CD4-positive, alpha-beta T cell treated with Interleukin-1 beta for 1 hour (primary cell): Measurements from ENCODE around the gene RETSAT.
"Not testable (repeated sequence)": the region's sequence is repeated elsewhere in the genome, so short reads cannot be mapped to it uniquely, and the experiment has no call there.

ENCODE experiments used
- DNase-seq, 2 donors: peaks; one replicate each; pipeline ENCODE4 v3.0.0-alpha.2; 2020 to 2022

Gene RETSAT

DNA sequence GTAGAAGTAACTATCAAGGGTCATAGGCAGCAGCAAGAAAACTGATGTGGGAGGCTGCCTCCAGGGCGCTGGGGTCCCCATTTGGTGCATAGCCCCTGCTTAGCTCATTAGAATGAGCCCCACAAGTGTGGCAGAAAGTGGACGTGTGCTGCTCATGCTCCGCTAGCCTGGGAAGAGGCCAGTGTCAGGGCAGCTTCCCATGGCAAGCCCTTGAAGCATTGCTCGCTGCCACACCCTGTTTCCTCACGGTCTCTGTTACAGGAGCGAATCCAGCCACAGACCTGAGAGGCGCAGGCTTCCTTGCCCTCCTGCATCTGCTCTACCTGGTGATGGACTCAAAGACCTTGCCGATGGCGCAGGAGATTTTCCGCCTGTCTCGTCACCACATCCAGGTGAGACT is 22.8 kb upstream of the RETSAT start:
- no peak for DNase-seq

DNA sequence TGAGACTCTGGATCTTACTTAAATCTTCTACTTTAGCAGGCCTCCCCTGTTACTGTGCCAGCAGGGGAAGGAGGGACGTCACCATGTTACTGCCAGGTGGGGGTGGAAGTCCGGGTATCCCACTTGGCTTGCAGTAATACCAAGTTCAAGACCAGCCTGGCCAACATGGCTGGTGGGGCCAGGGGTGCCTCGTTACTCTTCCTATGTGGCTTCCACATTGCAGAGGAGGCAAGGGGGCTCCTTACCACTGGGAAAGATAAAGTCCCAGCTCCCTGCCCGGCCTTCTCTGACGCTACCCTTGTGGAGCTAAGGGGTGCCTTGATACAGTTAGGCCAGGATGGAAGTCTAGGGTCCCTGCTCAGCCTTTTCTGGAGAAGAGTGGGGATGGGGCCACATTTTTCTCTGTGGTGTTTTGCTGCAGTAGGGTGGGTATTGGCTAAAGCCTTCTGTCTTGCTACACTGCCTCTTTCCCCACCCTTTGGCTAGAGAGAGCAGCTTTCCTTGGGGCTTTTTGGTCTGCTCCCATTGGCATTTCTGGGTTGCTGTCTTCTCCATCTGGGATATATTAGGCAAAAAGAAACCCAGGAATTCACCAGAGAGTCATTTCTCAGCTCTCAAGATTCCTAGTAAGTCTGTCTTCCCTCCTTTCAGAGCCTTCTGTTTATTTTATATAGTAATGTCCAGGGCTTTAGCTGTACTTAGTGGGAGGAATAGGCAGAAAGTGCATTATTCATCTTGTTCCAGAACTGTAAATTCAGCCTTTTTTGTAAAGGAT is 22.1 kb upstream of the RETSAT start:
- DNase-seq, result no peak

DNA sequence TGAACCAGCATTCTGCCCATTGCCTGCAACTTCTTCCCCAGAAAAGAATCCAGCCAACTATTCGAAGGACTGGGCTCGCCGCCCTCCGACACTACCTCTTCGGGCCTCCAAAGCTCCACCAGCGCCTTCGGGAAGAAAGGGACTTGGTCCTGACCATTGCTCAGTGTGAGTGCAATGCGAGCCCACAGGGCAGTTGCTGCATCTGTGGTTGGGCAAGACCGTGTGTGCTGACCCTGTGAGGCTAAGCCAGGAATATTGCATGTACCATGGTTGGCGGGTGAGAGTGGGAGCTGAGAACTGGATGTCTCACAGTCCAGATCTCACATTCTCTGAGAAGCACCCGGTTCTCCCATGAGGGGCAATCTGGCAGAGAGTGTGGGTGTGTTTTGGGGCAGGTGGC is 16.7 kb upstream of the RETSAT start:
- DNase-seq, result no peak

DNA sequence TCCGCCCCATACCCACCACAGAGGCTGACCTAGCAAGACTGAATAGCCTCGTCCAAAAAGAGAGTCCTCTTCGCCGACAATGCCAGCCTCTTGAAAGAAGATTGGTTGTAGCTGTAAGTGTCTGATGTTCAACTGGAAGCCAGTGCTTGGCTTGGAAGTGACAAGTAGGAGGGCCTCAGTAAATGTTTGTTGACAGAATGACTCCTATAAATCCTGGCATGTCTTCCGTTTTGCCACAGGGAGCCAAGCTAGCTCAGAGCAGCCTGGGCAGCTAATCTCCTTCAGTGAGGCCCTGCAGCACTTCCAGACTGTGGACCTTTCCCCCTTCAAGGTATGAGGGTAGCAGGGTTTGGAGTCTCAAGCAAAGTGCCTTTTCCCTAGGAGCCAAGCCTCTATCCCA is 15.2 kb upstream of the RETSAT start:
- no peak for DNase-seq

DNA sequence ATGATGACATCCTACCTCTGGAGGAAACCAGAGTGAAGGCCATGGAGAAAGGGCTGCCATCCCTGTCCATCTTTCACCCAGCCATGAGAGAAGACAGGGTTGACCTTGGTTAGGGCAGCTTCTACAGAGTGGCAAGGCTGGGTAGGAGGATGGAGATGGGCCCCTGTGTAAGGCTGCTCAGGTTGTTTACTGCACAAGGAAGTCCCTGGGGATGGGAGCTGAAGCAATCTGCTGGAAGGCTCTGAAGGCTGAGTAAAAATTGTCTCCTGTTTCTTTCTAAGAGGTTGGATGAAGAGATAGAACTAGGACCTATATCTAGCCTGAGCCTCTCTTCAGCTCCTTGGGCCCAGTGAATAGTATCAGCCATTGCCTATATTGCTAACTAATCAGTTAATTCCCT is 14.6 kb upstream of the RETSAT start:
- DNase-seq, result no peak

DNA sequence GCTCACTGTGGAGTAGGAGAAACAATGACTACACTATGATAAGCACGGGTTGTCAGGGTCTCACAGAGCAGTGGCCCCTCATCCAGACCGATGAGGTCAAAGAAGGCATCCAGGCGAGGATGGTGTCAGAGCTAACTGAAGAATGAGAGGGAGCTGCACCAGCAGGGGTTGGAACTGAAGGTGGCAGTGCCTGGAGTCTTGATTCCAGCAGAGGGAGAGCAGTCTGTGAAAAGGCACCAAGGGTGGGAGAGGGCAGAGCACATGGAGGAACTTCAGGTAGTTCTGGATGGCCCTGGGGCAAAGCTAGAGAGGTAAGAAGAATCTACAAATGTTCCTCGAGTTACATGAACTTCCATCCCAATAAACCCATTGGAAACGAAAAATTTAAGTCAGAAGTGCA is 12.9 kb upstream of the RETSAT start:
- DNase-seq, result no peak

DNA sequence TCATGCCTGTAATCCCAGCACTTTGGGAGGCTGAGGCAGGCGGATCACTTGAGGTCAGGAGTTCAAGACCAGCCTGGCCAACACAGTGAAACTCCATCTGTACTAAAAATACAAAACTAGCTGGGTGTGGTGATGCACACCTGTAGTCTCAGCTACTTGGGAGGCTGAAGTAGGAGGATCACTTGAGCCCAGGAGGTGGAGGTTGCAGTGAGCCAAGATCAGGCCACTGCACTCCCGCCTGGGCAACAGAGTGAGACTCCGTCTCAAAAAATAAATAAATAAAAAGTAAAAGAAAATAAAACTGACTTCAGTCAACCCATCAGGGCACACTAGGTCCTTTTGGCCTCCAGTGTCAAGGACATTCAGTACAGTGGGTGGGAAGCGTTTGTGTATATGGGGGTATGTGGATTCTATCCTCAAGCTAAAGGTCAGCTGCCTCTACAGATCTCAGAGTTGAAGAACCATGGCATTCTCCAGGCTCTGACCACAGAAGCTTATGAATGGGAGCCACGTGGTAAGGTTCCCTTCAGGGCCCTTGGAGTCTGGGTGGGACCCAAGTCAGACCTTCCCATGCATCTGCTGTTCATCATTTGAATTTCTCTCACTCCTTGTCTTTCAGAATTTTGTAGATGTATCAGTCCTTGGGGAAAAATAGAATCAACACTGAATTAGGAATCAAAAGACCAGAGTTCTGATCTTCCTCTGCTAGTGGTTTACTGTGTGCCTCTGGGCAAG is 8.5 kb upstream of the RETSAT start:
- DNase-seq, result not testable (repeated sequence)

DNA sequence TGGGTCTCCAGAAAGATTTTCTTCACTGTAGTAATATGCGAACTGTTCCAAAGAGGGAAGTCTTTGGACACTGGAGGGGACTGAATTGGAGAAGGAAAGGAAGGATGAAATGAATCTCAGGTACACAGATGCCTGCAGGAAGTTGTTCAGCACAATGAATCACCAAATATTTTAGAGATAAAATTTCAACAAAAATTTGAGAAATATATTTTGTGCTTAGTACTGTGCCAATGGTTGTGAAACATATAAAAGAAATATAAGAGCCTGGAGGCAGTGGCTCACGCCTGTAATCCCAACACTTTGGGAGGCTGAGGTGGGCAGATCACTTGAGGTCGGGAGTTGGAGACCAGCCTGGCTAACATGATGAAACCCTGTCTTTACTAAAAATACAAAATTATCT is 3.4 kb upstream of the RETSAT start:
- no peak for DNase-seq

DNA sequence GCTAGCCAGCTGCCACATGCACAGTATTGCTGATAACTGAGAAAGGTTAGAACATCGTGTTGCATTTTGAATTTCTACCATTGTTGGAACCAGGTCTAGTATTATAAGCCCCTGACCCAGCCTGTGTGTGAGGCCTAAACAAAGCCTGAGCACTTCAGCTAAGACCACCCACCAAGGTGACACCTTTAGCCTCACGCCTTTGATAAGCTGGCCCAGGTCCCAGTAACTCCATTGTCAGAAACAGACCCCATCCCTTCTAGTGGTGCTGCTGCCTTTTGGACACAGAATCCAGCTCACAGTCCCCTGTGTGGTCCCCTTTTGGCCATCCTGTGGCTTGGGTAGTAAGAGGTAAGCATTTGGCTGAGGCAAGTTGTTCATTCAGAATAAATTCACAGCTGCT is 1.9 kb upstream of the RETSAT start:
- no peak for DNase-seq

DNA sequence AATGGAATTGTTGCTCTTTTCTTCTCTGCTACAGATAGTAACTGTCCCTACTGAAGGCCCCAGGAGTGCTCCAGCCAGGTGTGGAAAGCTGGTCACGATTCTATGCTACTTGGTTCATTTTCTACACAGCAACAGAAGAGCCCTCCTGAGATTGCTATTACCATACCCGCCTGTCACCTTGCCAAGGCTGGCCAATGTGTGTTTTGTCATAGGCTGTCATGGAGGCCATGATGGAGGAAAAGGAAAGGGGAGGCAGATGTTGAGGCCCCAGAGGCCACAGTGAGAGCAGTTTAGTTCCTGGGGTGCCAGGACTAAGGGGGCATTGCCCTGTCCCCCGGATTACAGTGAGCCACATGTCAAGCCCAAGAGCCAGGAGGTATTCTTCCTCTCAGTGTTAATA is 1.2 kb upstream of the RETSAT start:
- no peak for DNase-seq

DNA sequence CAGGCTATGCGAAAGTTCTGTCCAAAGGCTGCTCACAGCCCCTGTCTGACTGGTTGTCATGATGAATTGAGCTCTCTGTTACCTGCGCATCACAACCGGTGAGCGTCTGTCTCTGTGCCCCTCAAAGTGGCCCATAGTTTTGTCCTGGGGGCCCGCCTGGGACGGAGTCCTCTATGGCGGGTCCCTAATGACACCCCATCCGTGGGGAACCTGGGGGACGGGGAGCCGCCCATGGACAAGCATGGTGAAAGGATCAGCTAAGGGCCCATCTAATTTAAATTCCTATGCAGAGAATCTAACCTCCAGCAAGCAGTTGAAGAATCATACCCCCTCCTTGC is 714 bp upstream of the RETSAT start:
- DNase-seq, result no peak

DNA sequence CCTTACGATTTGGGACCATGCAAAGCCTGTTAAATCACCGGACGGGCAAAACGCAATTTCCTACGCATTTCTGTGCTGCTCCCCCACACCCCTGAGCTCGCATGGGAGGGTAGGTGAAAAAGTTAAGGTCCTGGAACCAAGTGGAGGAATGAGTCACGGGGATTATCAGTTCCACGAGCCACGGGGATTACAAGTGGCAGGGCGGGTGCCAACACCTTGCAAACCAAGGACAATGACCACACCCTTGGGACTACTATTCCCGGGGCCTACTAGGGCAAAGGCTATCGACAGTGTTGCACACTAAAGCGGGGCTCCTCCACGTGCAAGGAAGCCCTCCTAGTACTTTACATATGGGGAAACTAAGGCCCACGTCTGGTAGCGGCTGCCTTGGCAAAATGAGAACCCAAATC is 447 bp downstream of the RETSAT start:
- peak in 1 of 2 donors; percentile 4 for DNase-seq

DNA sequence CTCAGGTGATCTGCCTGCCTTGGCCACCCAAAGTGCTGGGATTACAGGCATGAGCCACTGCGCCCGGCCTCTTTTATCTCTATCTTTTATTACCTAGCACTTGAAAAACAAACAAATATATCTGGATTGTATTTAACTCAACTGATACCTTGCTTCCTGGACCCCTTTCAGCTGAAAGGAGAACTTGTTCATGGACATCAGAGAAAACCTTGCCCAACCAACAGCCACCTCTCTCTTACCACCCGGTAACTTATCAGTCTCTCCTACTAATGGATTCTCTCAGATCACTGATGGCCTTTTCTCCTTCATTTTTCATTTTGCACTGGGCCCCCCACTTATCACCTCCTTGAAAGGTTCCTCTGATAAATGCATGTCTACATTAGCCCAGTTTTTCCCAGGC is 6.7 kb downstream of the RETSAT start:
- DNase-seq, result no peak

DNA sequence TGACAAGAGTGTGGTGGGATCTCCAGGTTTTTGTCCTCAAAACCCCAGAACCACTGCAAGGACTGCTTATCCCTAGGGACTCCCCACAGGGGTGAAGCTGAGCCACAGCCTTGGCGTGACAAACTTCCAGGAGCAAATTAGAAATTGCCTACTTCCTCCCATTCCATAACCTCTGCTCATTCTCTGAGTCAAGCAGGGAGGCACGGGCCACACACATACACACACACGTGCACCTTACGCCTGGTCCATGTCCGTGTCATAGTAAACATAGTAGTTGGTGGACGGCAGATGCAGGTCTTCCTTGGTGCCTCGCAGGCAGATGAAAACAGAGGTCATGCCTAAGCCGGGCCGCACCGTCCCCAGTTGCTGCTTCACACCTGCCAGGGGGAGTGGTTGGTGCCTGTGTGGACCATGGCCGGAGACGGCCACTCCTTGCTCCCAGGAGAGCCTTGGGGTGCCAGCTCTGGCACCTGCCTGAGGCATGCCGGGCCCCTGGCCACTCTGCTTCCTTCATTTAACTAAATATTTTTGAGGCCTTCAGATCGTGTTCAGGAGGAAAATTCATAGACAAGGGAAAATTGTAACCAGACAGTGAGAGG is 9.9 kb downstream of the RETSAT start:
- DNase-seq, result no peak

DNA sequence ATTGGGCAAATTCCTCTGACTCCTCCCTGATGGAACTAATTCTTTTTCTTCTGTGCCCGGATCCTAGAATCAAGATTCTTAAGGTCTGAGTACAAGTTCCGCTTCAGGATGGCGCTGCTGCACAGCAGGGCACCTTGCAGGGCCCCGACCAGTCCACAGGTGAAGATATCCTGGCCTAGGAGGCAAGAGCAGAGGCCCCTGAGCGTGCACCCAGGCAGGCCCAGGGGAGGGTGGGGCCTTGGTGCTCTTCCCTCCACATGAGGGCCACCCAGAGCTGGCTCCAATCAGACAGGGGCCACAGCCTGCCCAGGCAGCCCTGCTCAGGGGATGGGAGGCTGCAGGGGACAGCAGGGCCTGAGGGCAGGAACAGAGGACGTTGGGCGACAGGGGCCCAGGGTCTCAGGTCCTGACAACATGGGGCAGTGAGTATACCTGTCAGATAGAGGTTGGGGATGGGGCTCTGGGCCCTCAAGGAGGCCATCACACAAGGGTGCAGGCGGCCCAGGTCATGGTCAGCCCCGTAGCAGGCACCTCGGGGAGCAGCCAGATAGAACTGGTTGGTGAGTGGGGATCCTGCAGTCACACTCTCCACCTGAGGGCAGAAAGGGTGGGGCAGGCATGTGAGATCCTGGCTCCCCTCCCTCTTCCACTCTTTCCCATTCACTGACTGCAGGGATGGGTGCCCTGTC is 11.0 kb downstream of the RETSAT start:
- not testable (repeated sequence) for DNase-seq

DNA sequence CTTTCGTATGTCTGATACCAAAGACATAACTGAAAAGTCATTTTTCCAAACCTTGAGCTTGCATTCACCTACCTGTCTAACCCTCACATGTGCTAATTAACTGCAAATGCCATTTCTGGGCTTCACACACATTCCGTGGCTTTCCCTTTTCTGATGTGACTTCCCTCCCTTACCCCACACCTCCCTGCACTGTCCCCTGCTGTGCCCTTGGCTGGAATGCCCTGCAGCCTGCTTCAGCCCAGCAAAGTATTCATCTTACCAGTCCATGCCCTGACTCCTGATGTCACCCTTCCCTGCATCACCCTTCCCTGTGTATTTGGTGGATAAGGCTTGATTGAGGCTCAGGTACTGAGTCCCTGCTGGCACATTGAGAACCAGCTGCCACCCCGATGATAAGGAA is 12.2 kb downstream of the RETSAT start:
- DNase-seq, result no peak

DNA sequence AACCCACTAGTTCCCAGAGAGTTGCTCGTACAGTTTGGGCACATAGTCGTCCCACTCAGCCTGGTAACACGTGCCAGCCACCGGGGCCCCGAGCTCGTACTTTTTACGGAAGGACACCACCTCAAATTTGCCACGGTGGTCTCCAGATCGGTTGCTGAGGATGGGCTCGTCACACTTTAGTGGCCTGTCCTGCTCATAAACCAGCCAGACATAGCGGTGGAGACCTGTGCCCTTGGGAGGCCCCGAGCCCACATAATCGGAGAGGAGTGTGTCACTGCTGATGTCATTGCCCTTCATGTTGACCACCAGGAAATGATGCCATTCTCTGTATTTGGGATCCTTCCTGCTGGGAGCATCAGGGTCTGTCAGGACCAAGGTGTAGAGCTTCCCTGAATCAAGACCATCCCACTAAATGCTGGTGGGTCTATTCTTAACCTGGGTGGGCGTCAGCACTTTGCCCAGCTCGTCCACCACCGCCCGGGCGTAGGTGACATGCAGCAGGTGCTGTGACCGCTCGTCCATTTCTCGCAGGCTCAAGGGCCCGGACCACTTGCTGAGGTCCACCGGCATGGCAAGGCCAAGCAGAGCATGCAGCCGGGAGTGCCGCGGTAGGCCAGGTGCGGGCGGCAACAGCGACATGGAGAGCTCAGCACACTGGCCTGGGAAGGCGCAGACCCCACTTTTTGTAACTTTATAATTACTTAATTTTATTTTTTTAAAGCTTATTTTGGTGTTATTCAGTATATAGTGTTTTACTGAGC is 12.9 kb downstream of the RETSAT start:
- DNase-seq, result no peak

DNA sequence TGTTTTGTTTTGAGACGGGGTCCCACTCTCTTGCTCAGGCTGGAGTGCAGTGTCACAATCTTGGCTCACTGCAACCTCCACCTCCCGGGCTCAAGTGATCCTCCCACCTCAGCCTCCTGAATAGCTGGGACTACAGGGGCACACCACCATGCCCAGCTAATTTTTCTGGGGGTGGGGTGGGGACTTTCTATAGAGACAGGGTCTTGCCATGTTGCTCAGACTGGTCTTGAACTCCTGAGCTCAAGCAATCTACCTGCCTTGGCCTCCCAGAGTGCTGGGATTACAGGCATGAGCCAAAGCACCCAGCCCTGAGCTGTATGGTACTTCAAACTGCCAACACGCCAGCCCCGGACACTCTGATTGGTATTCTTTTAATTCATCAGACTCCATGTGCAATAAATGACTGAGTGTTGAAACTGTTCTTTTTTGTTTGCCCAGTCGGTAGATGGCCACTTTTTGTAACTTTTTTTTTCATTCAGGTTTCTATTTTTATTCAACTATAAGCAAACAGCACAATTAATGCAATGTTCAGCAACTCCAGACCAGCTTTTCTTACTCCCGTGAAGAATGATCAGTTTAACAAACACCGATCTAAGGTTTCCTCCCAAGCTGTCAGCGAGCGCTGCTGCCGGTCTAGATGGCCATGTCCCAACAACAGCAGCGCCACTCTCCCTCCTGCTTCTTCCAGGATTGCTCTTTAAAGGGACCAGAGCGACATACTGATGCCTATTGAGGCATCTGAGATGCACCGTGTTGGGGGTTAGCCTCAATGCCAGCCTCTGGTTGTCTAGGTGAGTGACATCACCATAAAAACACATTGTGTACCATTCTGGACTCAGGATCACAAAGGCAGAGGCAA is 14.1 kb downstream of the RETSAT start:
- no peak for DNase-seq

DNA sequence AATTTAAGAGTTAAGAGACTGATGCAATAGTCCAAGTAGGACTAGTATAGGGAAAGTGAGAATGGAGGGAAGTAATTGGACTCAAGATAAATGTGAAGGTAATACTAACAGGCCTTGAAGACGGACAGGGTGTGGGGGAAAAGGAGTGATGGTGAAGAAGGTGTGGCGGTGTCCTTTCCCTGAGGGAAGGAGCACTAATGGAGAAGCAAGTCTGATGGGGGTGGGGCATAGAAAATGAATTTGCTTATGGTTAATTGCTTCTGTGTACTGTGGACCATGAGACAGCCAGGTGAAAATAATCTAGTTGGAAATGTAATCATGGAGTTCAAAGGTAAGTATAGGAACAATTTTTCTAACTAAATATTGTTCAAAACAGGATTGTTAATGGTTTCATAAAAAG is 19.4 kb downstream of the RETSAT start:
- DNase-seq, result no peak

DNA sequence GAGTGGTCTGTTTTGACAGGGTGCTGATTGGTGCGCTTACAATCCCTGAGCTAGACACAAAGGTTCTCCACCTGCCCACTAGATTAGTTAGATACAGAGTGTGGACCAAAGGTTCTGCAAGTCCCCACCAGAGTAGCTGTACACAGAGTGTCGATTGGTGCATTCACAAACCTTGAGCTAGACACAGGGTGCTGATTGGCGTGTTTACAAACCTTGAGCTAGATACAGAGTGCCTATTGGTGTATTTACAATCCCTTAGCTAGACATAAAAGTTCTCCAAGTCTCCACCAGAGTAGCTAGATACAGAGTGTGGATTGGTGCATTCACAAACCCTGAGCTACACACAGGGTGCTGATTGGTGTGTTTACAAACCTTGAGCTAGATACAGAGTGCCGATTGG is 20.5 kb downstream of the RETSAT start:
- DNase-seq, result not testable (repeated sequence)

DNA sequence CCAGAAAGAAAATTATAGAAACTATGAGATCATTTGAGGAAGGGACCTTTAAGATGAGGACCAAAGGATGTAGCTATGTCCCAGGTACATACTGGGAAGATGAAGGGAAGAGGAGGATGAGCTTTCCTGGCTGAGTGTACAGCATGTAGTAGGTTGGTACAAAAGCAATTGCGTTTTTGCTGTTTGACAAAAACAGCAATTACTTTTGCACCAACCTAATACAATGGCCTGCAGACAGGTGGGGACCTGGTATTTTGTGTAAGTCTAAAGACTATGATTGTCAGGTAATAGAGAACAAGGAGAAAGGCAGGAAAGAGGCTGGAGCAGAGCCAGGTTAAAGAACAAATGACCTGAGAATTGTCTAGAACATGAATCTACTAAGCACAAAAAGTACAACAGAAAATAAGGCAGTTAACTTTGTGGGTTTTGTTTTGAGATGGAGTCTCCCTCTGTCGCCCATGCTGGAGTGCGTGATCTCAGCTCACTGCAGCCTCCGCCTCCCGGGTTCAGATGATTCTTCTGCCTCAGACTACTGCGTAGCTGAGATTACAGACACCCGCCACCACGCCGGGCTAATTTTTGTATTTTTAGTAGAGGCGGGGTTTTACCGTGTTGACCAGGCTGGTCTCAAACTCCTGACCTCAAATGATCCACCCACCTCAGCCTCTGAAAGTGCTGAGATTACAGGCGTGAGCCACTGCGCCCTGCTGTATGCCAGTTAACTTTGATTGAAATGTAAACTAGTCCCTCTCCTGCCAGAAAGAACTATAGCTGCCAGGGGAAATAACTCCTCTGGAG is 23.3 kb downstream of the RETSAT start:
- DNase-seq, result no peak
